ENCODE measurements around the gene SLC22A23.
"Not testable (repeated sequence)": the region's sequence is repeated elsewhere in the genome, so short reads cannot be mapped to it uniquely, and the experiment has no call there.

Gene SLC22A23

GRCh38 chr6:3245216-3245615 lies 211.6 kb downstream of the SLC22A23 start:
- no peak overlapping the region for H3K4me2 ChIP-seq (ENCODE audit: low read depth, low read length)
- H2AFZ ChIP-seq (ENCODE audit: low read length): no peak overlapping the region
- TF ChIP-seq CTCF (IDR thresholded peaks at IDR 0.05; ENCODE audit: low read length) (no peak), EZH2 (optimal IDR thresholded peaks at IDR 0.05; ENCODE audit: low read depth, low read length) (no peak), EZH2phosphoT487 (IDR thresholded peaks at IDR 0.05; ENCODE audit: low read length) (no peak)
- no peaks in the 10 kb centered on the region for H3F3A ChIP-seq (ENCODE audit: insufficient read depth, low read length)
- H3K79me2 ChIP-seq (ENCODE audit: low read length): no peaks in the 10 kb centered on the region
- no peak for DNase-seq
- H3K27me3 ChIP-seq (replicated peaks; ENCODE audit: insufficient read depth, low read length): no peaks in the 10 kb centered on the region
- H3K27ac ChIP-seq (ENCODE audit: low read length): no peak overlapping the region
- no peak overlapping the region for H3K4me3 ChIP-seq (ENCODE audit: low read length)
- no peaks in the 10 kb centered on the region for H4K20me1 ChIP-seq (ENCODE audit: insufficient read depth, low read length)
- H3K9me3 ChIP-seq (replicated peaks; ENCODE audit: insufficient read depth, low read length): no peaks in the 10 kb centered on the region
- no peaks in the 10 kb centered on the region for H3K36me3 ChIP-seq (replicated peaks; ENCODE audit: insufficient read depth, low read length)
- H3K9ac ChIP-seq (ENCODE audit: low read length): no peak overlapping the region
- H3K4me1 ChIP-seq (ENCODE audit: low read length): no peaks in the 10 kb centered on the region
- no peaks in the 10 kb centered on the region for H3K9me2 ChIP-seq (replicated peaks; ENCODE audit: insufficient read depth, low read length)

DNA sequence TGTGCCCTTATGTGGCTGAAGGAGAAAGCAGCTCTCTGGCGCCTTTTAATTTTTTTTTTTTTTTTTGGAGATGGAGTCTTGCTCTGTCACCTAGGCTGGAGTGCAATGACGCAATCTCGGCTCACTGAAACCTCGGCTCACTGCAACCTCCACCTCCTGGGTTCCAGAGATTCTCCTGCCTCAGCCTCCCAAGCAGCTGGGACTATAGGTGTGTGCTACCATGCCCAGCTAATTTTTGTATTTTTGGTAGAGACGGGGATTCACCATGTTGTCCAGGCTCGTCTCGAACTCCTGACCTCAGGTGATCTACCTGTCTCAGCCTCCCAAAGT lies 212.1 kb downstream of the SLC22A23 start:
- H3K36me3 ChIP-seq (replicated peaks; ENCODE audit: insufficient read depth, low read length); H4K20me1 ChIP-seq (ENCODE audit: insufficient read depth, low read length); H3F3A ChIP-seq (ENCODE audit: insufficient read depth, low read length); H3K4me3 ChIP-seq (ENCODE audit: low read length); H3K4me2 ChIP-seq (ENCODE audit: low read depth, low read length); H3K27ac ChIP-seq (ENCODE audit: low read length); H3K9me3 ChIP-seq (replicated peaks; ENCODE audit: insufficient read depth, low read length); H3K9ac ChIP-seq (ENCODE audit: low read length); DNase-seq; H3K4me1 ChIP-seq (ENCODE audit: low read length); H3K27me3 ChIP-seq (replicated peaks; ENCODE audit: insufficient read depth, low read length); H3K79me2 ChIP-seq (ENCODE audit: low read length); H2AFZ ChIP-seq (ENCODE audit: low read length); H3K9me2 ChIP-seq (replicated peaks; ENCODE audit: insufficient read depth, low read length): not testable (repeated sequence)

- H3K4me3 ChIP-seq (ENCODE audit: low read length): no peak overlapping the region
- H3K27ac ChIP-seq (ENCODE audit: low read length): no peak overlapping the region
- H3K36me3 ChIP-seq (replicated peaks; ENCODE audit: insufficient read depth, low read length): no peaks in the 10 kb centered on the region
- H3F3A ChIP-seq (ENCODE audit: insufficient read depth, low read length): no peaks in the 10 kb centered on the region
- H4K20me1 ChIP-seq (ENCODE audit: insufficient read depth, low read length): no peaks in the 10 kb centered on the region
- no peak overlapping the region for H3K4me2 ChIP-seq (ENCODE audit: low read depth, low read length)
- no peak overlapping the region for H2AFZ ChIP-seq (ENCODE audit: low read length)
- no peaks in the 10 kb centered on the region for H3K27me3 ChIP-seq (replicated peaks; ENCODE audit: insufficient read depth, low read length)
- H3K79me2 ChIP-seq (ENCODE audit: low read length): no peaks in the 10 kb centered on the region
- no peaks in the 10 kb centered on the region for H3K4me1 ChIP-seq (ENCODE audit: low read length)
- H3K9me2 ChIP-seq (replicated peaks; ENCODE audit: insufficient read depth, low read length): no peaks in the 10 kb centered on the region
- no peak for TF ChIP-seq EZH2phosphoT487 (IDR thresholded peaks at IDR 0.05; ENCODE audit: low read length)
- TF ChIP-seq CTCF (IDR thresholded peaks at IDR 0.05; ENCODE audit: low read length): no peak
- TF ChIP-seq EZH2 (optimal IDR thresholded peaks at IDR 0.05; ENCODE audit: low read depth, low read length): no peak
- H3K9ac ChIP-seq (ENCODE audit: low read length): no peak overlapping the region
- DNase-seq: no peak
- no peaks in the 10 kb centered on the region for H3K9me3 ChIP-seq (replicated peaks; ENCODE audit: insufficient read depth, low read length)
Measured at GRCh38 chr6:3244003-3244831, 212.6 kb downstream of the SLC22A23 start.

DNA sequence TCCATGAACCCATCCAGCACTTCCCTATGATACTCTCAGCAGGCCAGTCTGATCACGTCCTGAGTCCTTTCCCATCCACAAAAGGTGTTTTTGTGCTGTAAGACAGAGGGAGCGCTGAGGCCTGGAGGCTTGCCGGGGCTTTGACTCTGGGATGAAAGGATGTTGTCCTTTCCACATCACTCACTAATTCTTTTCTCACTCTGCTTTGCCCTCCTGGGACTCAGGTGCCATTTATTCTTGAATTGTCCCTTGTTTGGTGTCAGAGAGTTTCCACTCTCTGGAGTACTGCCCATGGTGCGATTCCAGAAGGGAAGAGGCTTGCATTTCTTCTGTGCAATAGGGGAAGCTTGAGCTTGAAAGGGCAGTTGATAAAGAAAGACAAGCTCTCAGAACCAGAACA lies 214.1 kb downstream of the SLC22A23 start:
- H3K9ac ChIP-seq (ENCODE audit: low read length): no peak overlapping the region
- no peak overlapping the region for H3K27ac ChIP-seq (ENCODE audit: low read length)
- no peak for DNase-seq
- H3F3A ChIP-seq (ENCODE audit: insufficient read depth, low read length): peaks cover 6% of the 10 kb centered on the region
- no peaks in the 10 kb centered on the region for H3K36me3 ChIP-seq (replicated peaks; ENCODE audit: insufficient read depth, low read length)
- peaks cover 6% of the 10 kb centered on the region for H3K4me1 ChIP-seq (ENCODE audit: low read length)
- no peaks in the 10 kb centered on the region for H3K9me3 ChIP-seq (replicated peaks; ENCODE audit: insufficient read depth, low read length)
- no peaks in the 10 kb centered on the region for H3K27me3 ChIP-seq (replicated peaks; ENCODE audit: insufficient read depth, low read length)
- no peak overlapping the region for H3K4me3 ChIP-seq (ENCODE audit: low read length)
- H2AFZ ChIP-seq (ENCODE audit: low read length): no peak overlapping the region
- no peak for TF ChIP-seq EZH2phosphoT487 (IDR thresholded peaks at IDR 0.05; ENCODE audit: low read length)
- TF ChIP-seq CTCF (IDR thresholded peaks at IDR 0.05; ENCODE audit: low read length): no peak
- no peak for TF ChIP-seq EZH2 (optimal IDR thresholded peaks at IDR 0.05; ENCODE audit: low read depth, low read length)
- no peaks in the 10 kb centered on the region for H3K9me2 ChIP-seq (replicated peaks; ENCODE audit: insufficient read depth, low read length)
- H3K79me2 ChIP-seq (ENCODE audit: low read length): no peaks in the 10 kb centered on the region
- H4K20me1 ChIP-seq (ENCODE audit: insufficient read depth, low read length): no peaks in the 10 kb centered on the region
- H3K4me2 ChIP-seq (ENCODE audit: low read depth, low read length): no peak overlapping the region

- H3K9me2 ChIP-seq (replicated peaks; ENCODE audit: insufficient read depth, low read length); H3K4me2 ChIP-seq (ENCODE audit: low read depth, low read length); H3K36me3 ChIP-seq (replicated peaks; ENCODE audit: insufficient read depth, low read length); H3K9me3 ChIP-seq (replicated peaks; ENCODE audit: insufficient read depth, low read length); H4K20me1 ChIP-seq (ENCODE audit: insufficient read depth, low read length); H3K9ac ChIP-seq (ENCODE audit: low read length); H3K27me3 ChIP-seq (replicated peaks; ENCODE audit: insufficient read depth, low read length); H3K27ac ChIP-seq (ENCODE audit: low read length); DNase-seq; H2AFZ ChIP-seq (ENCODE audit: low read length); H3K4me3 ChIP-seq (ENCODE audit: low read length); H3K79me2 ChIP-seq (ENCODE audit: low read length): not testable (repeated sequence)
- peaks cover 12% of the 10 kb centered on the region for H3F3A ChIP-seq (ENCODE audit: insufficient read depth, low read length)
- H3K4me1 ChIP-seq (ENCODE audit: low read length): peaks cover 11% of the 10 kb centered on the region
Measured at GRCh38 chr6:3241745-3242144, 215.1 kb downstream of the SLC22A23 start.

Measured in MM.1S (cell line).